Loucy (cell line): Measurements from ENCODE around the gene BCL2A1.
A peak's percentile ranks its signal among the peaks of the same experiment; 100 is the strongest.

Experiments
- H2AFZ ChIP-seq: fragments of 200-600 bp; sonication (generic); 2 replicates; pipeline ENCODE4 v1.6.0; 2016; ENCODE audit warnings: antibody characterized with exemption, mild to moderate bottlenecking, low read length, moderate library complexity
- H3F3A ChIP-seq: fragments of 200-600 bp; 2 replicates; pipeline ENCODE4 v1.6.0; 2016; ENCODE audit warnings: antibody characterized with exemption, low read depth, mild to moderate bottlenecking
- H3K27me3 ChIP-seq: fragments of 200-600 bp; sonication (generic); 2 replicates; pipeline ENCODE4 v1.6.1; 2014; ENCODE audit warnings: low read length, mild to moderate bottlenecking; ENCODE audit not compliant: insufficient read depth, poor library complexity, severe bottlenecking
- H3K36me3 ChIP-seq: fragments of 200-600 bp; sonication (generic); 2 replicates; pipeline ENCODE4 v1.6.1; 2016; ENCODE audit warnings: low read length; ENCODE audit not compliant: insufficient read depth
- H3K4me1 ChIP-seq: fragments of 200-600 bp; sonication (generic); 2 replicates; pipeline ENCODE4 v1.5.1; 2014; ENCODE audit warnings: low read length, mild to moderate bottlenecking; ENCODE audit not compliant: insufficient read depth, poor library complexity, severe bottlenecking
- H3K4me2 ChIP-seq: fragments of 200-600 bp; sonication (generic); 2 replicates; pipeline ENCODE4 v1.6.0; 2014; ENCODE audit warnings: antibody characterized with exemption, low read length, low read depth, mild to moderate bottlenecking; ENCODE audit not compliant: poor library complexity, severe bottlenecking
- H3K4me3 ChIP-seq: fragments of 200-600 bp; sonication (generic); 2 replicates; pipeline ENCODE4 v1.5.1; 2014; ENCODE audit warnings: low read length, mild to moderate bottlenecking, mixed read lengths; ENCODE audit not compliant: poor library complexity, severe bottlenecking
- H3K79me2 ChIP-seq: fragments of 200-600 bp; sonication (generic); 2 replicates; pipeline ENCODE4 v1.6.1; 2014; ENCODE audit warnings: low read length; ENCODE audit not compliant: insufficient read depth
- H3K9ac ChIP-seq: fragments of 200-600 bp; sonication (generic); 2 replicates; pipeline ENCODE4 v1.6.0; 2014; ENCODE audit warnings: mild to moderate bottlenecking, low read depth, low read length, moderate library complexity; ENCODE audit not compliant: poor library complexity, severe bottlenecking
- H3K9me2 ChIP-seq: fragments of 200-600 bp; sonication (generic); replicated peaks from 2 replicates; pipeline ENCODE4 v1.6.1; 2016; ENCODE audit warnings: low read depth, low read length, mixed read lengths
- H3K9me3 ChIP-seq: fragments of 200-600 bp; sonication (generic); 2 replicates; pipeline ENCODE4 v1.6.1; 2014; ENCODE audit warnings: mild to moderate bottlenecking, antibody characterized with exemption, low read length, low read depth; ENCODE audit not compliant: insufficient read depth
- H4K20me1 ChIP-seq: fragments of 200-600 bp; sonication (generic); 2 replicates; pipeline ENCODE4 v1.6.0; 2014; ENCODE audit warnings: antibody characterized with exemption, low read length, mild to moderate bottlenecking; ENCODE audit not compliant: insufficient read depth, poor library complexity, severe bottlenecking
- CTCF ChIP-seq: fragments of 200-600 bp; sonication (generic); conservative IDR thresholded peaks from 2 replicates; pipeline ENCODE4 v1.5.1; 2014; ENCODE audit warnings: mild to moderate bottlenecking, antibody characterized with exemption, low read length
- EZH2phosphoT487 ChIP-seq: fragments of 200-600 bp; IDR thresholded peaks from 2 replicates; pipeline ENCODE4 v1.6.1; 2018; ENCODE audit warnings: antibody characterized with exemption, mild to moderate bottlenecking, moderate library complexity, borderline replicate concordance

The BCL2A1 gene

DNA sequence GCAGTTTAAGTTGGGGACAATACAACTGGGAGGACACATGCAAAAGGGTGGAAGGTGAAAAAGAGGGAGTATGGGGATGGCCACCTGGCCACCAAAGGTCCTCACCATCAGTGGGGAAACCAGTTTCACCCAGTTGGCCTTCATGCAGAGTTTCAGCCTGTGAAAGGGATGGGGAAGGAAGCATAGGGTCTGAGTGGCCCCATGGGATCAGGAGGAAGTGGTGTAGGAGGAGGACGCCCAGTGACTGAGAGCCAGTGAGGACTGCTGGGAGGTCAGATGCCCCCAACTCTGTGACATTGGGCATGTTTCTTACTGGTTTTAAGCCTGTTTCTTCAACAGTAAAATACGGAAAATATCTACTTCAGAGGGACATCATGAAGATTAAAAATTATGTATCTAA lies 16.3 kb downstream of the BCL2A1 start:
- Histone ChIP-seq H3K36me3 (no peaks in the 10 kb centered on the region), H3K27me3 (no peaks in the 10 kb centered on the region), H3K4me2 (peak overlapping the region; percentile 49), H3K4me3 (peak overlapping the region; percentile 32), H3K9me2 (no peaks in the 10 kb centered on the region), H3F3A (no peaks in the 10 kb centered on the region), H3K9me3 (no peaks in the 10 kb centered on the region), H3K79me2 (no peaks in the 10 kb centered on the region), H3K9ac (no peak overlapping the region), H3K4me1 (peaks cover 25% of the 10 kb centered on the region), H2AFZ (peak overlapping the region; percentile 68), H4K20me1 (no peaks in the 10 kb centered on the region)
- no peak for TF ChIP-seq EZH2phosphoT487
- TF ChIP-seq CTCF: no peak

DNA sequence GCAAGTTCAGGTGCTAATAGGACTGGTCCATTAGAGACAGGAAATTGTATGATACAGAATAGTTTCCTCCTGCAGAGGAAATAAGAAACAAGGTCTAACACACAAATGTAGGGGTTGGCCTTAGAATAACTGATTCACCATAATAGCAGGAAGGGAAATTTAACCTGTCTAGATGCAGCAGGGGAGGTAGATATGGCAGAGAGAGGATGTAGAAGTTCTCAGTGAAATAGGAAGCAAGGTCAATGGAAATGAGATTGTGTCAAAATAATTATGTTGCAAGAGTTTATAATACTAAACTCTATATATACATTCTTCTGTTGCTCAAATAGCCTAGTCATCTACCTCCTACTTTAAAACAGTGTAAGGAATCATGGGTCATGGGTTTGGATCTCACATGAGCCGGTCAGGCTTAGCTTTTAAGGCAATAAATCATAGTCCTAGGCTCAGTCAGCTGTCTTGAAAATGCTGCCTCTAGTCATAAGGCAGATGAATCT lies 17.0 kb downstream of the BCL2A1 start:
- Histone ChIP-seq H3K4me1 (peaks cover 25% of the 10 kb centered on the region), H3K9me2 (no peaks in the 10 kb centered on the region), H3K4me2 (peak overlapping the region; percentile 49), H3K36me3 (no peaks in the 10 kb centered on the region), H3K27me3 (no peaks in the 10 kb centered on the region), H3F3A (no peaks in the 10 kb centered on the region), H4K20me1 (no peaks in the 10 kb centered on the region), H3K9me3 (no peaks in the 10 kb centered on the region), H2AFZ (peak overlapping the region; percentile 68), H3K9ac (no peak overlapping the region), H3K4me3 (peak overlapping the region; percentile 32), H3K79me2 (no peaks in the 10 kb centered on the region)
- no peak for TF ChIP-seq CTCF
- no peak for TF ChIP-seq EZH2phosphoT487

DNA sequence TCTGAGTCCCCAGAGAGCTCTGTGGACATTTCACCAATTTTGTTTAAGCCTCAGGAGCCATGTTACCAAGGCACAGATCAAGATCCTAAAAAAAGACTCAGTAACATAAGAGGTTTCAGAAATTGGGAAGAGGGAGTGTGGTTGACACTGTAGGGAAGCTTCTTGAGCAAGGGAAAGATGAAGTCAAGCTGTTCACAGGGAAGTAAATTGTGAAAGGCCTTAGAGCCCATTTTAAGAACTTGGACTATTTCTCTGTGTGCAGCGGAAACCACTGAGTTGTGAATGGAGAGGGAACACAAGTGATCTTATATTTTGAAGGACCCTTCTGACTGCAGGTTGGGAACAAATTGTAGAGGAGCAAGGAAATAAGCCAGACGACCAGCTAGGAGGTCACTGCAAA lies 18.7 kb downstream of the BCL2A1 start:
- peaks cover 34% of the 10 kb centered on the region for H3K4me1 ChIP-seq

More for the DNA sequence above, 18.7 kb downstream of the BCL2A1 start:
- Histone ChIP-seq H3K9me3 (no peaks in the 10 kb centered on the region), H3K36me3 (no peaks in the 10 kb centered on the region), H3K4me2 (no peak overlapping the region), H3F3A (no peaks in the 10 kb centered on the region), H3K27me3 (no peaks in the 10 kb centered on the region), H4K20me1 (no peaks in the 10 kb centered on the region), H3K4me3 (no peak overlapping the region), H3K9ac (no peak overlapping the region), H3K9me2 (no peaks in the 10 kb centered on the region), H2AFZ (peak overlapping the region; percentile 65; the same call in 1 of the 2 replicates), H3K79me2 (no peaks in the 10 kb centered on the region)
- no peak for TF ChIP-seq CTCF
- no peak for TF ChIP-seq EZH2phosphoT487
